Measurements from ENCODE around the gene C17orf75.

- TF ChIP-seq CTCF (IDR thresholded peaks at IDR 0.05; ENCODE audit: insufficient read depth, low read length) (no peak), POLR2AphosphoS5 (IDR thresholded peaks at IDR 0.05; ENCODE audit: low read depth) (no peak), SPI1 (IDR thresholded peaks at IDR 0.05; ENCODE audit: borderline replicate concordance, low read depth) (no peak), GABPA (IDR thresholded peaks at IDR 0.05; ENCODE audit: low read depth) (no peak)
These were observed 26.8 kb downstream of the C17orf75 start for GRCh38 chr17:32315171-32315570.

All from HL-60 (cell line).